ENCODE data around the gene PHLDB1. TPM values are rescaled to one million over a fixed set of nuclear protein-coding genes. Genes with fewer than 3 reads are reported as not detected.

The PHLDB1 gene
- total RNA-seq, 1 experiment from 2014 or later: 37.1 TPM

- Mint-ChIP-seq H3K4me3 (ENCODE audit: low read depth, unreplicated experiment) (no peak overlapping the region), H3K36me3 (ENCODE audit: insufficient read depth, unreplicated experiment) (peaks cover 23% of the 10 kb centered on the region), H3K4me1 (ENCODE audit: low read depth, unreplicated experiment) (peaks cover 35% of the 10 kb centered on the region), H3K9me3 (ENCODE audit: low read depth, unreplicated experiment) (no peaks in the 10 kb centered on the region), H3K27ac (ENCODE audit: unreplicated experiment) (no peak overlapping the region), H3K27me3 (ENCODE audit: unreplicated experiment) (peaks cover 37% of the 10 kb centered on the region)
- intact Hi-C loops (cut with micrococcal nuclease; ENCODE audit: unreplicated experiment): no loop called here
- no peak for TF ChIP-seq CTCF (IDR thresholded peaks at IDR 0.05; ENCODE audit: unreplicated experiment)
- no TSS peak for BruUV-seq (replicated peaks)
- CTCF ChIA-PET: interaction anchor here (0.6 to 1.4 kb wide), 2 partner anchors 8 to 24 kb away, joined by 3 to 4 read pairs; no protein-coding TSS in a partner anchor
- DNase-seq: no peak
Measured at GRCh38 chr11:118612378-118612777, 5.0 kb downstream of the PHLDB1 start.

- CTCF ChIA-PET: no interaction called here
Measured at GRCh38 chr11:118614511-118614910, 7.1 kb downstream of the PHLDB1 start.

GRCh38 chr11:118615282-118615975, 8.0 kb downstream of the PHLDB1 start:
- no TSS peak for BruUV-seq (replicated peaks)
- intact Hi-C loops (cut with micrococcal nuclease; ENCODE audit: unreplicated experiment): no loop called here
- Mint-ChIP-seq H3K27me3 (ENCODE audit: unreplicated experiment) (peaks cover 14% of the 10 kb centered on the region), H3K4me3 (ENCODE audit: low read depth, unreplicated experiment) (no peak overlapping the region), H3K27ac (ENCODE audit: unreplicated experiment) (no peak overlapping the region), H3K9me3 (ENCODE audit: low read depth, unreplicated experiment) (no peaks in the 10 kb centered on the region), H3K36me3 (ENCODE audit: insufficient read depth, unreplicated experiment) (peaks cover 16% of the 10 kb centered on the region), H3K4me1 (ENCODE audit: low read depth, unreplicated experiment) (peaks cover 41% of the 10 kb centered on the region)
- TF ChIP-seq CTCF (IDR thresholded peaks at IDR 0.05; ENCODE audit: unreplicated experiment): no peak
- no peak for DNase-seq
- CTCF ChIA-PET: no interaction called here

More at GRCh38 chr11:118614511-118614910, 7.1 kb downstream of the PHLDB1 start:
- no peak for DNase-seq
- Mint-ChIP-seq H3K4me1 (ENCODE audit: low read depth, unreplicated experiment) (peaks cover 36% of the 10 kb centered on the region), H3K27ac (ENCODE audit: unreplicated experiment) (no peak overlapping the region), H3K36me3 (ENCODE audit: insufficient read depth, unreplicated experiment) (peaks cover 6% of the 10 kb centered on the region), H3K27me3 (ENCODE audit: unreplicated experiment) (peaks cover 23% of the 10 kb centered on the region), H3K9me3 (ENCODE audit: low read depth, unreplicated experiment) (no peaks in the 10 kb centered on the region), H3K4me3 (ENCODE audit: low read depth, unreplicated experiment) (no peak overlapping the region)
- no TSS peak for BruUV-seq (replicated peaks)
- TF ChIP-seq CTCF (IDR thresholded peaks at IDR 0.05; ENCODE audit: unreplicated experiment): no peak
- intact Hi-C loops (cut with micrococcal nuclease; ENCODE audit: unreplicated experiment): no loop called here

GRCh38 chr11:118615976-118616371, 8.6 kb downstream of the PHLDB1 start:
- CTCF ChIA-PET: no interaction called here
- no peak for DNase-seq
- Mint-ChIP-seq H3K4me3 (ENCODE audit: low read depth, unreplicated experiment) (no peak overlapping the region), H3K27ac (ENCODE audit: unreplicated experiment) (no peak overlapping the region), H3K36me3 (ENCODE audit: insufficient read depth, unreplicated experiment) (peaks cover 21% of the 10 kb centered on the region), H3K9me3 (ENCODE audit: low read depth, unreplicated experiment) (no peaks in the 10 kb centered on the region), H3K27me3 (ENCODE audit: unreplicated experiment) (peaks cover 9% of the 10 kb centered on the region), H3K4me1 (ENCODE audit: low read depth, unreplicated experiment) (peaks cover 44% of the 10 kb centered on the region)
- intact Hi-C loops (cut with micrococcal nuclease; ENCODE audit: unreplicated experiment): no loop called here
- TF ChIP-seq CTCF (IDR thresholded peaks at IDR 0.05; ENCODE audit: unreplicated experiment): no peak
- BruUV-seq (replicated peaks): no TSS peak
